Activated CD8-positive, alpha-beta memory T cell treated with anti-CD3 and anti-CD28 coated beads for 4 hours (primary cell): Measurements from ENCODE around the gene AMFR.

ENCODE experiments used
- DNase-seq, 2 donors: peaks; one replicate each; pipeline ENCODE4 v3.0.0-alpha.2; 2020; ENCODE audit warnings: low read depth in 2 of 2

Gene AMFR

GRCh38 chr16:56362706-56363105 lies 62.6 kb downstream of the AMFR start:
- DNase-seq = no peak

DNA sequence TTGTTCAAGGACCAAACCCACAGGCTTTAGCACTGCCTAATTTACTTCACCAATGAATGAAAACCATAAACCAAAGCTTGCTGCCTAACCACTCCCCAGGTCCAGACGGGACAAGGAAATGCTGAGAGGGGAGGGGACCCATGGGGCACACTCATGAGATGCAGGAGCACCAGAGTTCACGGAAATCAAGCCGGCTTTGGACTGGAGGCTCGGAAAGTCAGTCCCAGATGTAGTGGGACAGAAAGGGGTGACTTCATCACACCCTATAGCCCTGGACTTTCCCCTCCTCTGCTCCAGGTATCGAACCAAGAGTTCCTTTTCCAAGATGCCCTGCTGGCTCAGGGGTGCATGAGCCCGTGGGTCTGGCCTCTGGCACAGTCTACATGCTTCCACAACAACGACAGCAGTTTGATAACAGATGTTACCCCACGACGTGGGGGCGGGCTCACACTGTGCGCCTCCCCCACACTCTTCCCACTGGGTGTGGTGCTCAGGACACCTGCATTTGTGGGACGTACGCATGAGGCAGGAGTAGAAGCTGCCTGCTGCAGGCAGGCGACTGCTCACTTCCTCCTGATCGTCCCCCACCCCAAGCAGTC lies 63.2 kb downstream of the AMFR start:
- DNase-seq = no peak

DNA sequence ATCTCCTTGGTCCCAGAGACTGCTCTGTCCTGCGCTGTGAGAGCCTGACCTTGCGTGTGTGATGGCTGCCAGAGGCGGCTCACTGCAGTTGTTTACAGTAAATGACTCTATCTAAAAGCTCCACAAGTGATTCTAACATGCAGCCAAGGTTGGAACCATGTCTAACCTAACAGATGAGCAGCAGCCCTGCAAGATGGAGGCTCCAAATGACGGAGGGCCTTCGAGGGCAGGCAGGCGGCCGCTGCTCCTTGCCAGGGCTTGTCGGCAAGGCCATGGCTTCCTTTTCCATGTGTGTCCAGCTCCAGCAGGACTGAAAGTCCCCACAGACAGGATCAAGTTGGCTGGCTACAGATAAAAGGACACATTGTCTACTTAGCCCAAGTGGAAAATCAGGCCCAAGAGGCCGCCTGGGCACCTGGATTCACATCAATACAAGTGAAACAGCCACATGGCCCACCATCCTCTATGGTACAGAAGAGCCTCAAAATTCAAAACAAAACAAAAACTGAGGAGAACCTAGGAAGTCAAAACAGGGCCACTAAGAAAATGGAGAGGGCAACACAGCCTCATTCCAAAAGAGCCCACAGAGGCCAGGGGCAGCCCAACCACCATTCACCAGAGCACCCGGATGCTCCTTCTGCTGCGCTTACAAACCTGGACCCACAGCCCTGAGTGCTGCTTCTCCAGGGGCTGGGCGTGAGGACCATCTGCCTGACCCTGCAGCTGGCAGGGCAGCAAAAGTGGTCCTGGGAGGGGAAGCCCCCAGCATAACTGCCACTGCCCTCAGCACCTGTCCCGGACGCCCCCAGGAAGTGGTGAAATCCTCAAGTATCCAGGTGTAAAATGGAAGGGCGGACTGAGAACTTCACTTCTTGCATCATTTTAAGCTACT lies 65.0 kb downstream of the AMFR start:
- no peak for DNase-seq

DNA sequence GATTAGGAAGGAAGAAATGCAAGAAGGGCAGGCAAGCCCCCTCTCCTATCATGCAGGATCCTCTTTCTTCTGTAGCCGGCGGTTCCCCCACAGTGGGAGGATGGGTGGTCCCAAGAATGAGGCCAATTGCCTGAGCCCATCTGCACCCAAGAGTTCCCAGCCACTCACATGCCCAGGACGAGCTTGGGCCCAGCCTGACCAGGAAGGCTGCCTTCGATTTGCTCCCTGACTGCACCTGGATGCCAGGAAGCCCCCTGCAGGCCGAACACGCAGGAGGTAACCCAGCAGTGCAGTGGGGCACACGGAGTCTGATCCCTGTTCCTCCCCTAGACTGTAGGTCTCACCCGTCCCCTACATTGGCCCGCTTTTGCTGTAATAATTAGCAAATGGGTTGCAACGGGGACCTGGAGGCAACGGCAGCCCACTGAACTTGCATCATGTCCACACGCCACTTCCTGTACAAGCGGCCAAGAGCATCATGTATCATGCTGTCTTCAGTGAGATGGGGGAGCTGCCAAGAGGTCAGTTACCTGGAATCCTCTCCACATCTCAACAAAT lies 67.5 kb downstream of the AMFR start:
- no peak for DNase-seq

DNA sequence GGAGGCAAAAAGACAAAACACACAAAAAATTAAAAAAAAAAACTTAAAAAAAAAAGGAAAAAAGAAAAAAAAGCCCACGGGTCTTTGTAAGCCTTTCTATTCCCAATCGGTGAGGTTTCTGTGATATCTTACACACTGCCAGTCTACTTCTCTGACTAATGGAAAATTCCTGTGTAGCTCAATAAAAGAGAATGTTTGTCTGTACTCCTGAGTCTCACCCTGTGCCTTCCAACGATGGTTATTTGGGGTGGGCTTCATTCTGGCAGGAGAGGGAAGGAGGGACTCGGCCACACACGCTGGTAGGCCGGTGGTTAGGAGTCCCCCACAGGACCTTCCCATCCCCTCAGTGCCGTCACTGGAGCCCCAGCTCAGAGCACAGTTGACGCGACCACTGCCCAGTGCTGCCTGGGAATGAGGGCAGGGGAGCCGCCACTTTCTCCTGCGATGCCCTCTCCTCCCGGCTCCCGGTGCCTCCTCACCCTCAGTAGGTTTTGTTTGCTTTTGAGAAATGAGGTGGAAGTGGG lies 68.0 kb downstream of the AMFR start:
- DNase-seq = no peak

DNA sequence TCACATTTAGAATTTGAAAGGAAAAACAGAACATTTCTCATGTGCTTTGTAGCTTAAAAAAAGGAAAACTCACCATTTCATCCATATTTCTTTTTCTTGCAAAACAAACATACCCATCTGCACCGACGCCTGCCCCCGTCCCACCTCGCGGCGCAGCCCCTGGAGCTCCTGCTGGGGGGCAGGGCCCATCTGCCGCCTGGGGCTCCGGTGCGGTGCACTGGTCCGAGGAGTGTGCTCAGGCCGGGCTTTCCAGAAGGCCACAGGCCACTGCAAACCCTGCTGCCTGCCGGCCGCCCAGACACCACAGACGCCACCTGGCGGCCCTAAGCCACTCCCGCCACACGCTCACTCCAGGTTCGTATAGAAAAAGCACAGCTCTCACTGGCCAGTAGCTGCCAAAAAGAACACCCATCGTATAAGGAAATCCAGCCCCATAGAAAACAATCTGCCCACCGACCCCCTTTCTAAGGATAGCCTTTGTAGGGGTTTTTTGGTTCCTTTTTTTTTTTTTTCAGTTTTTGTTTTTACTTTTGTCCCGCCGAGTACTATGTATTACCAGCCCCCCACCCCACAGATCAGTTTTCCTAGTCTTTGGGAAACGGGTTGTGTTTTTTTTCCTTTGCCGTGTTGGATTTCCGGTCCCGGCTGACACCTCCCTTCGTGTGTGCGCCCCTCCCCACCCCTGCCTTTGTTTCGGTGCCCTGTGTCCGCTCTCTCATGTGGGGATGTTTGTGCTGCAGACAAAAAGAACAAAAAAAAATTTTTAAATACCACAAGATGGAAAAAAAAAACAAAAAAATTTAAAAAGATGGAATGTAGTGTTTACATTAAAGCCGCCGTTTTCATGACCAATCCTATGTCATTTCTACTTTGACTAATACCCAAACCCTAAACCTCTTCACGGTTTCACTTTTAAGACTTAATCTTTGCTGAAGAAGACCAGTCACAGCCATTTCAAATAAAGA lies 68.8 kb downstream of the AMFR start:
- peak in 1 of 2 donors; percentile 9 for DNase-seq

DNA sequence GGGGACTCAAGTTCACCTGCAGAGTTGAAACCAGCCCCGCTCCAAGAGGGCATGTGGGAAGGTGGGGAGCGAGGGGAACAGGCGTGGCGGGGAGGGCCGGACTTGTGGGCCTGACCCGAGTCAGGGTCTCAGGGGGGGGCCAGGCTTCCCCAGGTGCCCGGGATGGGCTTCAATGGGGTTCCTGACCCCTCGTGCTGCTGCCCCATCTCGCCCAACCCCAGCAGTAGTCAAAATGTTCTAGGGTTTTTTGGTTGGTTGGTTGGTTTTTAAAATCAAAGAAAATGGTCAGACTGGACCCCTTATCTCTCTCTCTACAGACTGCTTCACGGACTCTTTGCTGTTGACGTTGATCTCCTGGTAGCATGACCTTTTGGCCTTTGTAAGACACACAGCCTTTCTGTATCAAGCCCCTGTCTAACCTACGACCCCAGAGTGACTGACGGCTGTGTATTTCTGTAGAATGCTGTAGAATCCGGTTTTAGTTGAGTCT lies 69.5 kb downstream of the AMFR start:
- DNase-seq = no peak

GRCh38 chr16:56355221-56355620 lies 70.1 kb downstream of the AMFR start:
- no peak for DNase-seq

GRCh38 chr16:56354746-56355145 lies 70.6 kb downstream of the AMFR start:
- DNase-seq = no peak

DNA sequence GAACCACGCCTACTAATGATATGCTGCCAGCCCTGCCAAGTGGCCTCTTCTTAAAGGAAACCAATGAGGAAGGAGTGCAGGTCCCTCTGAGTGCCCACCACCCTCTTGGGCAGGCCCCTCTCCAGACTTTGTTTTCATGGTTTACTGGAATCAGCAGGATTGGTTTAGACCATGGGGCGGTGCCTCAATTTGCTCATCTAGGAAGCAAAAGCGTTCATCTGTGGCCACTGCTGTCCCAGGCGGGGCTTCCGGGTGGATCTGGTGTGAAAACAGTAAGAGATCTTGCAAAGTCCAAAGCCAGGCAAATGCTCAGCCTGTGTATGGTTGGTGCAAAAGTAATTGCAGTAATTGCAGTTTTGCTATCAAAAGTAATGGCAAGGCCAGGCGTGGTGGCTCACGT lies 71.3 kb downstream of the AMFR start:
- no peak for DNase-seq

DNA sequence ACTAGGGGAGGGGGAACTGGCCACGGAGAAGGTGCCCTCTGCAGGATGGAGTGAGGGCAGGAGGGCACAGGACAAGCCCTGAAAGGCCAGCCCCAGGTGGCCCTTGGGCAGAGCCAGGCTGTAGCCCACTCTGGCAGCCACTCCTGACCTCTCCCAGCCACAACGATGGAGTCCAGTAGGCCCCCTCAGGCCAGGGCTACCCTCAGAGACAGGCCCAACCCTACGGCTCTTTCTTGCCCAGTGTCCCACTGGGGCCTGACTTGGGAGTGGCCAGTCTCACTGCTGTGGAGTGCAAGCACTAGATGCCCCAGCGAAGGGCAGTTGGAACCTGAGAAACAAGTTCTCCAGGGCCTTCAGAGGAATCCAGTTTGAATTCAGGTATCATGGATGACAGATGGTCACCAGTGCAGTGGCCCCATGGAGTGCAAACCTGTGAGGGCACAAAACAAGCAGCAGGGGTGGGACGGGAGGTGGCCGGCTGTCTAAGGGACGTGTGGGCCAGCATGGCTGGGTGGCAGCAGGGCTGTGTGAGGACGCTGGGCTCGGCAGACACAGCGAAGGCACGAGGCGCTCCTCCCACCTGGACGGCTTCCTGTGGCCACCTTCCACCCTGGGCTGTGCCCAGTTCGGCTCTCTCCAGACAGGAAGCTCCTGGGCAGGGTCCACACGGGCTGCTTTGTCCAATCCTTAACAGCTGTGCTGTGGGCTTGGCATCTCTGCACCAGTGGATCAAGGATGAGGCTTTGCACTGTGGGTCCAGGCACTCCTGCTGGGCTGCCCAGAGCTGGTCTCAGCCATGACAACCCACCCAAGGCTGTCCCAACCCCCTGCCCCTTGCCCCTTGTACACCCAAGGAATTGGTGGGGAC lies 72.1 kb downstream of the AMFR start:
- no peak for DNase-seq

- DNase-seq = no peak
Measured at GRCh38 chr16:56352351-56353053, 72.8 kb downstream of the AMFR start.

DNA sequence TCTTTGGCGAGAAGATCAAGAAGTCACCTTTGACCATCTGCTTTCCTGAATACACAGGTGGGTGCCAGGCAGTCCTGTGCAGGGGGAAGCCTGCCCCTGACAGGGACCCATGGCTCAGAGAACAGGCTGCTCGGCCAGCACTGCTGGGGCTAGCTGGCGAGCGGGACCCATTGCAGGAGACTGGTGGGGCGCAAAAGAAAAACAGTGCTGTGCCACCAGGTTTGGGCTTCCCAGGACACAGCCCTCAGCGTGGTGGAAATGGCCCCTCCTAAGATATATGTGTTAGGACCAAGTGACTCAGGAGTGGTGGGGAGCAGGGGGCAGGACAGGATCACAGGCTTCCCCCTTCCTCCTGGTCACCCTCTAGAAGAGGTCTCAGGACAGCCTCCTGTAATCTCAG lies 73.9 kb downstream of the AMFR start:
- DNase-seq = no peak

DNA sequence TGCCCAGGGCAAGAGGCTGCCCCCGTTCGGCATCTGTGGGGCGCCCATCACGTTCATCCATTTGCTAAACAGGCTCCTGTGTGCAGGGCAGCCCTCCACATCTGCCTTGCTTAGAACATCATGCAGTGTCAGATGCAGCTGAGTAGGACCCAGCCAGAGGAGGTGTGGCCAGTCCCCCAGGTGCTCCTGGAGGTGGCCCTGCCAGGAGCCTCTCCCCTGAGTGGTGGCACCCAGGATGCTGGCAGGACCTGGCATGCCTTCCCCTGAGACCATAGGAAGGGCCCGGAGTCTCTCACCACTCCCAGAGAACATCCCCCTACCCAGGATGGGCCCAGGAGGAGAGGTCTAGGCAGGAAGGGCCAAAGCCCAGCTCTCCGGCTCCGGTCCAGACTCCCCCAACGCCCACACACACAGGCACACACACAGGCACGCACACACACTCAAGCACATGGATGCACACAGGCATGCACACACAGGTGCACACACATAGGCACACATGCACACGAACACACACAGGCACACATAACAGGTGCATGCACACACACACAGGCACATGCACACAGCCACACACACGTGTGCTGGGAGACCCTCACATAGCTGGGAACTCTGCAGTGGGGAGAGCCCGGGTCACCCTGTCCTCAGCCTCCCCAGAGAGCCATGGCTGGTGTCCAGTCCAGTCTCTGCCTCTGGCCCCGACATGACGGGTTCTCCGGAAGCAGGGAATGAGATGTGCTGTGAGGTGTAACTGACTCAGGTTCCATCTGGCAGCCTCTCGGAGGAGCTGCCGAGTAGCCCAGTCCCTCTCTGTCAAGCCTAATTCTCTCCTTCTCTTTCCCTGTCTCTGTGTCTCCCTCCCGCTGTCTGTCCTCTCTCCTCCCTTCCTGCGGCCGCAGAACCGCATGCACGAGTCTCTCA lies 74.6 kb downstream of the AMFR start:
- DNase-seq = no peak

DNA sequence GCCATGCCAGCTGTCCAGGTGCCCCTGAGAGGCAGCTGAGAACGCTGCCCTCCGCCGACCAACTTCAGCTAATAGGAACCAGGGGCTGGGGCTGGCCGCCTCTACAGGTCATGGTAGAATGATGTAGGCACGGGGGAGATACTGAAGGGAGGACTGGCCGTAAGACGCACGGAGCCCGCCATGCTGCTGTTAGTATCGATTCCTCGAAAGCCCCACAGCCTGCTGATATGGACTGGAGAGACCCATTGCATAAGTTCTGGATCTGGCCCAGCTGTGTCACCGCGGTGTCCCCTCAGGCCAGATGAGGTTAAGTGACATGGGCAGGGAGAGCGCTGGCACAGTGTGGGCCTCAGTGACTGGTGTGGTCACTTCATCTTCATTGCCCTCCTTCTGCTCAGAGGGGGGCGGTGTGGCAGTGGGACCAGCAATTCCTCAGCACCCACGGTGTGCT lies 75.6 kb downstream of the AMFR start:
- DNase-seq = no peak

DNA sequence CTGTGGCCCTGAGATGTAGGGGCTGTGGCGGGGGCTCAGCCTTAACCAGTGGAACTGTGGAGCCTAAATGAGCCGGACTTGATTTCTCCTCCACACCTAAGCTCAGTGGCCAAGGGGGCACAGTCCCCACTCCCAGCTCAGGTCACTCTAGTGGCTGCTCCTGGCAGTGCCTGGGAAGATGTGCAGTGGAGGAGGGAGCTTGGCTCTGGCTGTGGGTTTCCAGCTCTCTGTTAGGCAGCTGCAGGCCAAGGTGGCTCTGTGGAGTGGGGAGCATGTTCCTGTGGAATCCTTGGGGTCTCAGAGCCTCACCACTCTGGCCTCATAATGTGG lies 76.3 kb downstream of the AMFR start:
- DNase-seq = no peak

DNA sequence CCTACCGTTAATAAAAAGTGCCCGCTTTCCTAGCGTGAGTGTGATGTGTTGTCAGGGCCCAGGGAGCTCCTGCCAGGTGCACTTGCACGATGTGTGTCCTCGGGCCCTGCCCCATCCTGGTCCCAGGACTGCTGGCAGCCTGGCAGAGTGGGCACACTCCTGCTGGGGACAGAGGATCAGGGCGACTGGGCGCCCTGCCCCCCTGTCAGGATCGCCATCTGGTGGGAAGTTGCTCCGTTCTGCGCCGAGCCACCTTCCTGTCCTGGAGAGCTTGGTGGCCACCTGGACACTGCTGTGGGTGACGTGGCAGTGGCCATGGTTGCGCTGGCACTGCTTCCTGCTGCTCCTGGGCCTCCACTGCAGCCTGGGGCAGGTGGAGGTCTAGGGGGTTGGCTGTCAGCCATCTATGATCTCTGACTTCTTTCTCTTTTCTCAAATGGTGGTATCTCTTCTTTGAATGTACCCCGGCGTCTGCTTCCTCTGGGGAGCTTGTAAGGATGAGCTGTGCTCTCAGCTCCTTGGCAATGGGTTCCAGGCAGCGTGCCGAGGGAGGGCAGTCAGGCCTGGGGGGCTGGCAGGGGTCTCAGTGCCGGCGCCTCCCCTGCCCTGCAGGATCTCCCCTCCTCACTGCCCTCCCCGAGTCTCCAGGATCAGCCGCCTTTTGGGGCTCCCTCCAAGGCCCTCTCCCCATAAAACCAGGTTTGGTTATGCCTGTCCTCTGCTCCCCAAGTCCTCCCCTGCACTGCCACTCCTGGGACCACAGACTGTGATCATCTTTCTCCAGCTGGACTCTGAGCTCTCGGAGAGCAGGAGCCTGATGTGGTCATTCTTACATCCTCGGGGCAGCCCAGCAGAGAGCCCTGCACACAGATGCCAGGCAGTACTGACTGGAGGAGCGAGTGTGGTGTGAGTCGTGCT lies 76.9 kb downstream of the AMFR start:
- no peak for DNase-seq

- DNase-seq = no peak
Measured at GRCh38 chr16:56347670-56348069, 77.7 kb downstream of the AMFR start.
